CD14-positive monocyte (primary cell): Measurements from ENCODE around the gene GJC1. TPM values are rescaled to one million over a fixed set of nuclear protein-coding genes. Genes with fewer than 3 reads are reported as not detected.

Source experiments
- DNase-seq, 3 donors: peaks; one replicate each; pipeline ENCODE4 v3.0.0-alpha.2; 2011 to 2022
- H2AFZ ChIP-seq: 2 replicates; pipeline ENCODE4 v1.6.0; 2012; ENCODE audit warnings: mild to moderate bottlenecking, low read depth, low read length, inconsistent platforms; ENCODE audit not compliant: insufficient read depth, poor library complexity, severe bottlenecking
- H3K27ac ChIP-seq, 2 donors: 1 replicate in 1 of 2; 2 replicates in 1 of 2; pipeline ENCODE4 v1.5.1; 2012 to 2013; ENCODE audit warnings: low read length in 2 of 2, control low read depth in 1 of 2, inconsistent platforms in 1 of 2, low read depth in 1 of 2, mild to moderate bottlenecking in 1 of 2
- H3K27me3 ChIP-seq, 2 donors: one replicate each; pipeline versions ENCODE4 v1.6.0 to v1.6.1; 2011 to 2013; ENCODE audit warnings: low read length in 2 of 2; ENCODE audit not compliant: control insufficient read depth in 2 of 2, insufficient read depth in 2 of 2
- H3K36me3 ChIP-seq, 2 donors: replicated peaks in 1 of 2; 1 replicate in 1 of 2; 2 replicates in 1 of 2; pipeline versions ENCODE4 v1.5.1 to v1.6.1; 2012 to 2013; ENCODE audit warnings: low read length in 2 of 2, control low read depth in 1 of 2, inconsistent platforms in 1 of 2, mild to moderate bottlenecking in 1 of 2; ENCODE audit not compliant: insufficient read depth in 2 of 2, control insufficient read depth in 1 of 2
- H3K4me1 ChIP-seq, 2 donors: 1 replicate in 1 of 2; 2 replicates in 1 of 2; pipeline versions ENCODE4 v1.5.1 to v1.6.1; 2012 to 2013; ENCODE audit warnings: low read length in 2 of 2, control low read depth in 1 of 2, inconsistent platforms in 1 of 2, mild to moderate bottlenecking in 1 of 2, moderate library complexity in 1 of 2; ENCODE audit not compliant: insufficient read depth in 2 of 2, control insufficient read depth in 1 of 2
- H3K4me2 ChIP-seq: replicated peaks from 2 replicates; pipeline ENCODE3; 2012; ENCODE audit warnings: low read length, moderate library complexity, mild to moderate bottlenecking; ENCODE audit not compliant: poor library complexity, severe bottlenecking; ENCODE audit errors: extremely low read depth
- H3K4me3 ChIP-seq, 3 experiments: fragments of 200-600 bp in 1 of 3; sonication (generic) in 1 of 3; replicated peaks in 1 of 3; 1 replicate in 2 of 3; 2 replicates in 1 of 3; pipeline ENCODE4 v1.5.1; 2011 to 2013; ENCODE audit warnings: low read length in 3 of 3, mild to moderate bottlenecking in 3 of 3, control low read depth in 2 of 3, low read depth in 2 of 3, inconsistent platforms in 1 of 3, moderate library complexity in 1 of 3
- H3K79me2 ChIP-seq: 2 replicates; pipeline ENCODE4 v1.6.0; 2012; ENCODE audit warnings: mild to moderate bottlenecking, control low read depth, inconsistent platforms, low read length, moderate library complexity; ENCODE audit not compliant: insufficient read depth
- H3K9ac ChIP-seq: 2 replicates; pipeline ENCODE4 v1.6.0; 2017; ENCODE audit warnings: low read length, mild to moderate bottlenecking; ENCODE audit not compliant: insufficient read depth, poor library complexity, severe bottlenecking
- H3K9me3 ChIP-seq, 2 donors: replicated peaks in 1 of 2; 1 replicate in 1 of 2; 2 replicates in 1 of 2; pipeline versions ENCODE4 v1.5.1 to v1.6.1; 2012 to 2013; ENCODE audit warnings: low read length in 2 of 2, control low read depth in 1 of 2; ENCODE audit not compliant: control insufficient read depth in 1 of 2, insufficient read depth in 1 of 2
- H4K20me1 ChIP-seq: 2 replicates; pipeline ENCODE4 v1.6.0; 2012; ENCODE audit warnings: mild to moderate bottlenecking, low read length, control low read depth, moderate library complexity; ENCODE audit not compliant: insufficient read depth
- H3K27ac Mint-ChIP-seq, 7 donors: one replicate each; pipeline ENCODE4 v1.8.0; 2020; ENCODE audit warnings: mild to moderate bottlenecking in 7 of 7, mixed read lengths in 7 of 7, moderate library complexity in 6 of 7, inconsistent platforms in 2 of 7
- H3K27me3 Mint-ChIP-seq, 3 donors: one replicate each; pipeline ENCODE4 v1.8.0; 2021 to 2022; ENCODE audit warnings: low read depth in 3 of 3, mild to moderate bottlenecking in 3 of 3, mixed read lengths in 3 of 3, moderate library complexity in 3 of 3, inconsistent platforms in 1 of 3
- H3K36me3 Mint-ChIP-seq, 2 donors: one replicate each; pipeline ENCODE4 v1.8.0; 2020; ENCODE audit warnings: mixed read lengths in 2 of 2, inconsistent platforms in 1 of 2, mild to moderate bottlenecking in 1 of 2
- H3K4me1 Mint-ChIP-seq: one replicate; pipeline ENCODE4 v1.8.0; 2020; ENCODE audit warnings: mild to moderate bottlenecking, mixed read lengths
- H3K4me3 Mint-ChIP-seq, 2 donors: one replicate each; pipeline ENCODE4 v1.8.0; 2020; ENCODE audit warnings: mild to moderate bottlenecking in 2 of 2, mixed read lengths in 2 of 2, moderate library complexity in 1 of 2
- H3K9me3 Mint-ChIP-seq, 7 donors: one replicate each; pipeline ENCODE4 v1.8.0; 2020 to 2022; ENCODE audit warnings: mixed read lengths in 7 of 7, mild to moderate bottlenecking in 6 of 7, moderate library complexity in 6 of 7, inconsistent platforms in 2 of 7
- WGBS: methylation state at CpG from one replicate; pipeline ENCODE4 v1.1.5; 2013; ENCODE audit warnings: missing lambda C conversion rate; ENCODE audit not compliant: insufficient coverage; 5-methylcytosine and 5-hydroxymethylcytosine counted together
- intact Hi-C, 2 donors: fragments of 100-400 bp; cut with micrococcal nuclease; formaldehyde crosslinking; loops; one replicate each; pipeline versions ENCODE4 v1.15.0 to v1.15.1; 2023
- polyA plus RNA-seq, 3 donors: library from polyadenylated mRNA; depleted of rRNA in 1 of 3; unstranded in 2 of 3; stranded (reverse) in 1 of 3; fragments of 300-500 nt in 2 of 3; fragments of >200 nt in 1 of 3; fragmentation: Illumina TruSeq in 2 of 3; gene quantifications; 1 replicate in 2 of 3; 2 replicates in 1 of 3; pipeline ENCODE4 v1.2.3, GENCODE V29; 2012 to 2021
- TF ChIP-seq, protein P1 (sequence below): fragments of 200-600 bp; IDR thresholded peaks from one replicate; pipeline ENCODE4 v1.8.0; 2022; ENCODE audit warnings: antibody characterized with exemption, mild to moderate bottlenecking

The GJC1 gene
- polyA plus RNA-seq, 3 donors, result not detected

GRCh38 chr17:44761932-44762810, 67.9 kb downstream of the GJC1 start:
- DNase-seq, result no peak
- Mint-ChIP-seq H3K27ac (no peak overlapping the region), H3K4me3 (no peak overlapping the region), H3K4me1 (peaks cover 2% of the 10 kb centered on the region), H3K27me3 (peaks cover 28 to 43% (median 30%) of the 10 kb centered on the region in 3 donors), H3K9me3 (peaks cover 0 to 5% (median 0%) of the 10 kb centered on the region in 7 donors), H3K36me3 (no peaks in the 10 kb centered on the region)
- 75% methylated on average over 5 of the region's 17 CpGs for WGBS
- Histone ChIP-seq H3K27ac (no peak overlapping the region), H3K4me3 (no peak overlapping the region), H3K9me3 (peaks cover 0 to 6% of the 10 kb centered on the region in 2 donors), H4K20me1 (no peaks in the 10 kb centered on the region), H3K36me3 (no peaks in the 10 kb centered on the region), H2AFZ (no peak overlapping the region), H3K9ac (no peak overlapping the region), H3K27me3 (peaks cover 19 to 32% of the 10 kb centered on the region in 2 donors), H3K79me2 (no peaks in the 10 kb centered on the region), H3K4me2 (no peak overlapping the region), H3K4me1 (peaks cover 5 to 8% of the 10 kb centered on the region in 2 donors)
- intact Hi-C loops, result no loop called here
- TF ChIP-seq, protein P1, sequence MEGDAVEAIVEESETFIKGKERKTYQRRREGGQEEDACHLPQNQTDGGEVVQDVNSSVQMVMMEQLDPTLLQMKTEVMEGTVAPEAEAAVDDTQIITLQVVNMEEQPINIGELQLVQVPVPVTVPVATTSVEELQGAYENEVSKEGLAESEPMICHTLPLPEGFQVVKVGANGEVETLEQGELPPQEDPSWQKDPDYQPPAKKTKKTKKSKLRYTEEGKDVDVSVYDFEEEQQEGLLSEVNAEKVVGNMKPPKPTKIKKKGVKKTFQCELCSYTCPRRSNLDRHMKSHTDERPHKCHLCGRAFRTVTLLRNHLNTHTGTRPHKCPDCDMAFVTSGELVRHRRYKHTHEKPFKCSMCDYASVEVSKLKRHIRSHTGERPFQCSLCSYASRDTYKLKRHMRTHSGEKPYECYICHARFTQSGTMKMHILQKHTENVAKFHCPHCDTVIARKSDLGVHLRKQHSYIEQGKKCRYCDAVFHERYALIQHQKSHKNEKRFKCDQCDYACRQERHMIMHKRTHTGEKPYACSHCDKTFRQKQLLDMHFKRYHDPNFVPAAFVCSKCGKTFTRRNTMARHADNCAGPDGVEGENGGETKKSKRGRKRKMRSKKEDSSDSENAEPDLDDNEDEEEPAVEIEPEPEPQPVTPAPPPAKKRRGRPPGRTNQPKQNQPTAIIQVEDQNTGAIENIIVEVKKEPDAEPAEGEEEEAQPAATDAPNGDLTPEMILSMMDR, result no peak

DNA sequence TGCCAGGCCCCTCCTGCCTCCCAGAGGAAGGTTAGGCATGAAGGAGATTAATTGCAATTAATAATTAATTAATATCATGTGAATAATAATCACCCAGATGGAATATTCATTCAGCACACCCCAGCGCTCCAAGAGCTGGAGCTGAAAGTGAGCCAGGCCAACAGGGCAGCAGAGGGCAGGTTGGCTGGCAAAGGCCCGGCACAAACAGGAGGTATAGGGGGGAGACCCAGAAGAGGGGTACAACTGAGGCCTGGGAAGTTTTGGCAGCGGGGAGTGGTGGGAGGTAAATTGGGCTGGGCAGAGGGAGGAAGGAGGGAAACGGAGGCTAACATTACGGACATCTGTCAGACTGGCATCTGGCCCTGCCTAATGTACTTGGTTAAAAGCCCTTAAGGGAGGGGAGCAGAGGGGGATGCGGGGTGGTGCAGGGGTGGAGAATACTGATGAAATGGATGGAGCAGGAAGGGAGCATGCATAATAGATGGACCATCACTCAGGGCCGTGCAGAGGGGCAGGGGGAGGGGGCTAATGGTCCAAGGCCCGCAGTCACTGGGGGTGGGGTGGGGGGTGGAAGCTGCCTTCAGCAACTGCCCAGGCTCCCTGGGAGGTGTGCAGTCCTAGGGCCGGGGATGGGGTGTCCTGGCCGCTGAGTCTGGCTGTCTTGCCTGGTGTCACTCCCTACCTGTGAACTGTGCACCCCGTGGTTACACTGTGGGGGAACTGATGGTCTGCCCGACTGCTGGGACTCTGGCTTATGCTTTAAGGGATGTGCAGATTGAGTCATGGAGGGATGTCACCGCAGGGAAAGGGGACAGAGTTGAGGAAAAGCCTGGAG, 69.4 kb downstream of the GJC1 start:
- H3K9me3 ChIP-seq, result peaks cover 0 to 6% of the 10 kb centered on the region in 2 donors
- Mint-ChIP-seq H3K9me3 (peaks cover 0 to 9% (median 0%) of the 10 kb centered on the region in 7 donors), H3K27me3 (peaks cover 40 to 51% (median 40%) of the 10 kb centered on the region in 3 donors), H3K4me3 (peak overlapping the region in 1 of 2 donors; percentile 55), H3K36me3 (no peaks in the 10 kb centered on the region), H3K4me1 (peaks cover 2% of the 10 kb centered on the region), H3K27ac (no peak overlapping the region)
- peak in 1 of 3 donors; percentile 3 for DNase-seq
- no peaks in the 10 kb centered on the region for H3K36me3 ChIP-seq
- H3K27me3 ChIP-seq, result peaks cover 22 to 35% of the 10 kb centered on the region in 2 donors
- no peak overlapping the region for H3K27ac ChIP-seq
- intact Hi-C loops, result no loop called here
- H3K4me3 ChIP-seq, result no peak overlapping the region
- TF ChIP-seq, protein P1, result no peak
- H3K4me1 ChIP-seq, result peaks cover 5 to 8% of the 10 kb centered on the region in 2 donors
- no peaks in the 10 kb centered on the region for H3K79me2 ChIP-seq
- H4K20me1 ChIP-seq, result no peaks in the 10 kb centered on the region
- H2AFZ ChIP-seq, result no peak overlapping the region
- 92% methylated on average over 10 of the region's 13 CpGs for WGBS
- H3K9ac ChIP-seq, result no peak overlapping the region
- no peak overlapping the region for H3K4me2 ChIP-seq
